ENCODE data around the gene CD4.

Gene CD4

DNA sequence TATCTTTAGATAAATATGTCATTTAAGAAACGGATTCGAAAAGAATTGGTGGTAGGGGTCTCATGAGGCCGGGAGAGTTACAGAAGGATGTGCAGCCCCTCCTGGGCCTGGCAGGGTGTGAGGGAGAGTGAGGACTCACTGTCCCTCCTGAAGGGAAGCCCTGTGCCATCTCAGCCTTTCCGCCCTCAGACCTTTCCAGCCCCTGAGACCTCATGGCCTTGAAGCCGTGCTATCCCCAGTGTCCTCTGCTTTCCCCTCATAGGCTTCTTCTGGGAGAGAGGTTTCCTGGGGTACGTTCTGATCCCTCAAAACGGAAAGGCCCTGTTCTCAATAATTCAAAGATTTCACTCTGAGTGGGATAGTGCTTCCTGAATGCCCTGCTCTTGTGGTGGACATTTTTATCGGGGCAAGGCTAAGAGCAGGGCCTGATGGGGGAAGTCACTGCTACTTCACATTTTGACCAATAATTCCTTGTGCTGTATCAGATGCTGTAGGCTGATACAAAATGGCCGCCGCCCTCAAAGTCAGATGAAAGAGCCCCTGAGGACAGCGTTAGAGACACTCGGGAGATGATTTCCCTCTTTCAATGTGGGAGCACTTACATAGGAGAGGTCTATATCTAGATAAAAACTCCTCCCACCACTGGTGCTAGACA lies 1.3 kb downstream of the CD4 start:
- Histone ChIP-seq H3K9ac (ENCODE audit: low read length) (no peak overlapping the region), H2AFZ (ENCODE audit: low read depth, low read length, severe bottlenecking) (no peak overlapping the region), H3K4me3 (ENCODE audit: insufficient read depth, low read length, poor library complexity, severe bottlenecking) (no peak overlapping the region), H4K20me1 (ENCODE audit: low read depth, low read length) (no peaks in the 10 kb centered on the region), H3K79me2 (ENCODE audit: insufficient read depth, low read length) (no peaks in the 10 kb centered on the region), H3F3A (ENCODE audit: insufficient read depth) (no peaks in the 10 kb centered on the region), H3K4me2 (ENCODE audit: low read depth, low read length, poor library complexity, severe bottlenecking) (no peak overlapping the region), H3K9me3 (ENCODE audit: insufficient read depth, low read length) (no peaks in the 10 kb centered on the region), H3K27me3 (ENCODE audit: low read length) (no peaks in the 10 kb centered on the region), H3K9me2 (replicated peaks; ENCODE audit: insufficient read depth, low read length) (no peaks in the 10 kb centered on the region), H3K27ac (ENCODE audit: low read depth, low read length) (no peak overlapping the region), H3K36me3 (ENCODE audit: low read length) (no peaks in the 10 kb centered on the region)
- TF ChIP-seq EZH2phosphoT487 (conservative IDR thresholded peaks at IDR 0.05; ENCODE audit: low read length), result no peak
- TF ChIP-seq, protein P1, sequence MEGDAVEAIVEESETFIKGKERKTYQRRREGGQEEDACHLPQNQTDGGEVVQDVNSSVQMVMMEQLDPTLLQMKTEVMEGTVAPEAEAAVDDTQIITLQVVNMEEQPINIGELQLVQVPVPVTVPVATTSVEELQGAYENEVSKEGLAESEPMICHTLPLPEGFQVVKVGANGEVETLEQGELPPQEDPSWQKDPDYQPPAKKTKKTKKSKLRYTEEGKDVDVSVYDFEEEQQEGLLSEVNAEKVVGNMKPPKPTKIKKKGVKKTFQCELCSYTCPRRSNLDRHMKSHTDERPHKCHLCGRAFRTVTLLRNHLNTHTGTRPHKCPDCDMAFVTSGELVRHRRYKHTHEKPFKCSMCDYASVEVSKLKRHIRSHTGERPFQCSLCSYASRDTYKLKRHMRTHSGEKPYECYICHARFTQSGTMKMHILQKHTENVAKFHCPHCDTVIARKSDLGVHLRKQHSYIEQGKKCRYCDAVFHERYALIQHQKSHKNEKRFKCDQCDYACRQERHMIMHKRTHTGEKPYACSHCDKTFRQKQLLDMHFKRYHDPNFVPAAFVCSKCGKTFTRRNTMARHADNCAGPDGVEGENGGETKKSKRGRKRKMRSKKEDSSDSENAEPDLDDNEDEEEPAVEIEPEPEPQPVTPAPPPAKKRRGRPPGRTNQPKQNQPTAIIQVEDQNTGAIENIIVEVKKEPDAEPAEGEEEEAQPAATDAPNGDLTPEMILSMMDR (IDR thresholded peaks at IDR 0.05; ENCODE audit: insufficient read depth, low read length, poor library complexity, severe bottlenecking), result no peak

DNA sequence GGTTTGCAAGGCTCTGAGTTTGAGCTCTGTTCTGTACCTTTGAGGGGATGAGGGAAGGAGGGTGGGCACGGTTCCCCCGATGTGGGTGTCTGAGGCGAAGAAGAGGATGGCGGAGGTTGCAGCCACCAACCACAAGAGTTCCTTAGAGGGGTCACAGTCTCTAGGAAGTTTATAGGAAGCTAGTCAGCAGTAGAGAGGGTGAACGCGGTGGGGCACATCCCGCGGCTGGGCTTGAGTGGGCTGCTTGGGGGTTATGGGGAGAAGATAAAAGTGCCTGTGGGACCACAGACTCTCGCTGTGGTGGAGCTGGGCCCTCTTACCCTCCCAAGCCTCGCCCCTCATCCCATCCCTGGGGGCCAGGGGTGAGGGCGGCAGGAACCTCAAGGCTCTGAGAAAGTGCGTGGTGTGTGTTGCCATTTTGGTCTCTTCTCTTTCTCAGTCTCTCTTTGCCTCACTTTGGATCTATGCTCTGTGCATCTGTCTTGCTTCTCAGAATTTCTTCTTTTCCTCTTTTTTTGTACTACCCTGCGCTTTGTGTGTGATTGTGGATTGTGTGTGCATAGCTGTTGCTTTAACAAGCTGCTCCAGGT lies 2.7 kb downstream of the CD4 start:
- Histone ChIP-seq H3K27ac (ENCODE audit: low read depth, low read length) (no peak overlapping the region), H3K9me2 (replicated peaks; ENCODE audit: insufficient read depth, low read length) (no peaks in the 10 kb centered on the region), H3K4me2 (ENCODE audit: low read depth, low read length, poor library complexity, severe bottlenecking) (no peak overlapping the region), H2AFZ (ENCODE audit: low read depth, low read length, severe bottlenecking) (no peak overlapping the region), H3K36me3 (ENCODE audit: low read length) (no peaks in the 10 kb centered on the region), H3K79me2 (ENCODE audit: insufficient read depth, low read length) (no peaks in the 10 kb centered on the region), H3K9me3 (ENCODE audit: insufficient read depth, low read length) (no peaks in the 10 kb centered on the region), H4K20me1 (ENCODE audit: low read depth, low read length) (no peaks in the 10 kb centered on the region), H3F3A (ENCODE audit: insufficient read depth) (no peaks in the 10 kb centered on the region), H3K9ac (ENCODE audit: low read length) (no peak overlapping the region), H3K27me3 (ENCODE audit: low read length) (no peaks in the 10 kb centered on the region), H3K4me3 (ENCODE audit: insufficient read depth, low read length, poor library complexity, severe bottlenecking) (no peak overlapping the region)
- no peak for TF ChIP-seq EZH2phosphoT487 (conservative IDR thresholded peaks at IDR 0.05; ENCODE audit: low read length)
- TF ChIP-seq, protein P1 (IDR thresholded peaks at IDR 0.05; ENCODE audit: insufficient read depth, low read length, poor library complexity, severe bottlenecking), result no peak

DNA sequence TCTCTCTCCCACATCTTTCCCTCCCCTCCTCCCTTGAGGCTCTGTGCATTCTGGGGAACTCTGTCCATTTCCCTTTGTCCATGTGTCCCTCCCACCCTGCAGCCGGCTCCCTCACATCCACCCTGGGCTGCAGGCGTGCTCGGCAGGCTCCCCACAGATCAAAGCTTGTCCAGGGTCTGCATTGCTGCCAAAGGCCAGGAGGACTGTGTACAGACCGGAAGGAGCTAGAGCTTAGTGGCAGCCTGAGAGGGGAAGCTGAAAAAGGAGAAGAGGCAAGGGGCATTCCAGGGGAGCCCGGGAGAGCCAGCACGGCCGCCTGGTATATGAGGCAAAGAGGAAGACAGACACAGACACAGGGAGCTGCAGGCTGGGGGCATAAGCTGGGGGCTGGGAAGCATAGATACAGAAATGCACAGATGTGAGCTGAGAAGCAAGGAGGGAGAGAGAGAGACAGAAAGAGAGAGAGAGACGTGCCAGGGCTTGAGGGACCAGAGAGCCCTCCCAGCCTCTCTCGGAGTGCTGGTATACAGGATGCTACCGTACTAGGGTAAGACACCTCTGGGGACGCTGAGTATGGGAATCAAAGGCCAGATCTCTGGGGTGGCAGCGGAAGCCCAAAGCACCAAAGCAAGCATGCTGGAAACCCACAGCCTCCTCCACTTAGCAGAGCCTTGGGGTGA lies 3.3 kb downstream of the CD4 start:
- H3K9me2 ChIP-seq (replicated peaks; ENCODE audit: insufficient read depth, low read length), result no peaks in the 10 kb centered on the region
- H3K27me3 ChIP-seq (ENCODE audit: low read length), result no peaks in the 10 kb centered on the region
- H3K4me2 ChIP-seq (ENCODE audit: low read depth, low read length, poor library complexity, severe bottlenecking), result no peak overlapping the region
- H3K79me2 ChIP-seq (ENCODE audit: insufficient read depth, low read length), result no peaks in the 10 kb centered on the region
- no peak overlapping the region for H2AFZ ChIP-seq (ENCODE audit: low read depth, low read length, severe bottlenecking)
- H3K4me3 ChIP-seq (ENCODE audit: insufficient read depth, low read length, poor library complexity, severe bottlenecking), result no peak overlapping the region
- no peaks in the 10 kb centered on the region for H3F3A ChIP-seq (ENCODE audit: insufficient read depth)
- H3K36me3 ChIP-seq (ENCODE audit: low read length), result no peaks in the 10 kb centered on the region
- H3K27ac ChIP-seq (ENCODE audit: low read depth, low read length), result no peak overlapping the region
- no peaks in the 10 kb centered on the region for H3K9me3 ChIP-seq (ENCODE audit: insufficient read depth, low read length)
- no peaks in the 10 kb centered on the region for H4K20me1 ChIP-seq (ENCODE audit: low read depth, low read length)
- H3K9ac ChIP-seq (ENCODE audit: low read length), result no peak overlapping the region
- TF ChIP-seq, protein P1 (IDR thresholded peaks at IDR 0.05; ENCODE audit: insufficient read depth, low read length, poor library complexity, severe bottlenecking), result no peak
- no peak for TF ChIP-seq EZH2phosphoT487 (conservative IDR thresholded peaks at IDR 0.05; ENCODE audit: low read length)
